ENCODE data around the gene LRRC47. TPM values are rescaled to one million over a fixed set of nuclear protein-coding genes. Genes with fewer than 3 reads are reported as not detected.
A peak's percentile ranks its signal among the peaks of the same experiment; 100 is the strongest.

Gene LRRC47
- total and polyA plus RNA-seq, 2 of the 8 experiments (the other 6 are each of a cell fraction or from before 2014, with no cell fraction given) = 38.3 to 82.4 TPM

- Histone ChIP-seq H3K27me3 (replicated peaks in 1 of 4; ENCODE audit: control insufficient read depth in 3 of 4, extremely low read depth in 1 of 4, insufficient read depth in 3 of 4, low read length in 3 of 4) (no peaks in the 10 kb centered on the region; a peak in 1 of 7 replicates), H3K23me2 (ENCODE audit: low read depth, low read length) (peaks cover 11% of the 10 kb centered on the region; the same call in 1 of the 2 replicates), H2BK120ac (replicated peaks; ENCODE audit: low read depth, low read length) (no peak overlapping the region), H4K91ac (replicated peaks; ENCODE audit: insufficient read length, low read length) (no peak overlapping the region), H3K9me3 (ENCODE audit: insufficient read depth in 2 of 2, low read depth in 1 of 2, low read length in 1 of 2) (no peaks in the 10 kb centered on the region), H3K23ac (ENCODE audit: insufficient read length) (no peak overlapping the region), H3K56ac (replicated peaks; ENCODE audit: insufficient read length, low read depth, low read length) (no peak overlapping the region), H3K4me1 (replicated peaks in 1 of 4; ENCODE audit: control insufficient read depth in 3 of 4, insufficient read depth in 4 of 4, low read length in 3 of 4) (peaks cover 0 to 35% (median 13%) of the 10 kb centered on the region in 4 experiments; a peak in 6 of 7 replicates), H2BK12ac (ENCODE audit: low read depth, low read length) (0 out of 2 replicates have a peak overlapping the region, but pooled peaks have one; percentile 9), H3K36me3 (ENCODE audit: control insufficient read depth in 2 of 4, insufficient read depth in 4 of 4, low read length in 3 of 4) (peaks cover 3 to 8% (median 7%) of the 10 kb centered on the region in 4 experiments; a peak in 5 of 8 replicates), H3K79me1 (ENCODE audit: low read depth, low read length) (no peaks in the 10 kb centered on the region; the same call in 1 of the 2 replicates), H3K18ac (ENCODE audit: extremely low read depth, low read length) (no peak overlapping the region), H3K4ac (replicated peaks; ENCODE audit: insufficient read length, low read depth, low read length) (no peak overlapping the region), H3K79me2 (ENCODE audit: control insufficient read depth in 1 of 2, insufficient read depth in 2 of 2, low read length in 2 of 2) (no peaks in the 10 kb centered on the region), H3K9ac (replicated peaks in 1 of 4; ENCODE audit: extremely low read depth in 1 of 4, low read depth in 3 of 4, low read length in 3 of 4) (no peak overlapping the region), H4K20me1 (replicated peaks in 1 of 2; ENCODE audit: control insufficient read depth in 1 of 2, insufficient read depth in 2 of 2, low read length in 2 of 2) (peaks cover 6 to 21% of the 10 kb centered on the region in 2 experiments), H3K14ac (ENCODE audit: insufficient read length) (no peak overlapping the region), H2AK5ac (ENCODE audit: low read depth, low read length) (no peak overlapping the region), H3K4me2 (ENCODE audit: insufficient read depth in 1 of 2, low read depth in 2 of 2, low read length in 2 of 2) (peak overlapping the region in 1 of 2 experiments; percentile 24; a peak in 2 of 4 replicates), H2AFZ (ENCODE audit: low read length) (no peak overlapping the region), H2BK20ac (ENCODE audit: low read length) (no peak overlapping the region), H2BK15ac (ENCODE audit: low read length) (no peak overlapping the region), H4K8ac (ENCODE audit: extremely low read depth, insufficient read depth, low read length) (no peak overlapping the region), H4K5ac (ENCODE audit: insufficient read length, low read depth, low read length) (no peak overlapping the region), H2BK5ac (ENCODE audit: low read depth, low read length) (no peak overlapping the region), H3K27ac (ENCODE audit: low read depth, low read length) (no peak overlapping the region), H3K4me3 (ENCODE audit: extremely low read depth in 1 of 4, insufficient read depth in 2 of 4, low read depth in 3 of 4, low read length in 4 of 4) (no peak overlapping the region)
- DNase-seq (ENCODE audit: low read depth in 1 of 2, low spot score in 2 of 2) (no peak), FAIRE-seq (no peak)
- 81% methylated on average over 17 of the region's 17 CpGs; no CpG with 5 or more reads in 1 of the 2 experiments for WGBS, 2 experiments (ENCODE audit: extremely low coverage in 1 of 2, insufficient coverage in 1 of 2, insufficient read length in 1 of 2, insufficient replicate concordance in 2 of 2, low coverage in 1 of 2, low lambda C conversion rate in 2 of 2, missing lambda C conversion rate in 1 of 2)
- TF ChIP-seq HDAC2 (IDR thresholded peaks at IDR 0.05; ENCODE audit: borderline replicate concordance in 1 of 2, low read depth in 2 of 2, low read length in 2 of 2) (no peak), POLR2A (IDR thresholded peaks at IDR 0.05; ENCODE audit: control extremely low read depth in 1 of 2, low read depth in 2 of 2, low read length in 2 of 2) (no peak), CBX5 (IDR thresholded peaks at IDR 0.05; ENCODE audit: low read depth, low read length) (no peak), TAF7 (optimal IDR thresholded peaks at IDR 0.05; ENCODE audit: borderline replicate concordance, low read depth, low read length) (no peak), ATF2 (IDR thresholded peaks at IDR 0.05; ENCODE audit: low read length) (no peak)
- POLR2A ChIA-PET (ENCODE audit: partially characterized antibody) = interaction anchor here (0.6 to 5.8 kb wide), 8 partner anchors 9 to 146 kb away, joined by 3 to 84 read pairs (median 3); partner anchors contain the start of gene C1orf174
- CTCF ChIA-PET (ENCODE audit: partially characterized antibody) = interaction anchor here (0.6 to 3.4 kb wide), 16 partner anchors 11 to 106 kb away, joined by 3 to 24 read pairs (median 6); partner anchors contain the start of gene LRRC47
Measured at GRCh38 chr1:3774946-3775489, 21.3 kb downstream of the LRRC47 start.

All from H1 (cell line).